ENCODE measurements around the gene VOPP1. TPM values are rescaled to one million over a fixed set of nuclear protein-coding genes. Genes with fewer than 3 reads are reported as not detected.
"Not testable (repeated sequence)": the region's sequence is repeated elsewhere in the genome, so short reads cannot be mapped to it uniquely, and the experiment has no call there.

VOPP1 gene
- total RNA-seq, 2 donors from 2014 or later, result 114 to 120 TPM

DNA sequence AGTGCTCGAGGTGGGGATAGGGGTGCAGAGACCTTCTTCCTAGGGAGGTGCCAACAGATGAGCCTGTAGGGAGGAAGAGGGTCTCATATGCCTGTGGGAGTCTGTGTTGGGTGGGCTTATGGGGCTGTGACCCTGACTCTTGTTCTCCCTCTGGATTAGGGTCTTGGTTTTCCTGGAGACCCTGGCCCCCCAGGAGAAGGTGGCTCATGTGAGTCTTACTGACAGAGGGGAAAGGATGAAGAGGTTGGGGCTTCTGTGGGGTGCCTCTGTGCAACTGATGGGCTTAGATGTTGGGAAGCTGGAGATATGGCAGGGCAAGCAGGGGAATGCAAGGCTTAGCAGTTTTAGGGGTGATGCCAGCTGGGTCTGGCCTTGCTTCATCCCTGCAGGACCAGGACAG, 20.2 kb upstream of the VOPP1 start:
- no peaks in the 10 kb centered on the region for H3K9me3 ChIP-seq (ENCODE audit: control insufficient read depth, low read length, poor library complexity, severe bottlenecking)
- no peaks in the 10 kb centered on the region for H3K36me3 Mint-ChIP-seq (ENCODE audit: low read depth)
- H3K27ac Mint-ChIP-seq, result no peak overlapping the region
- ATAC-seq (no peak), DNase-seq (no peak)
- peaks cover 24% of the 10 kb centered on the region for H3K4me1 Mint-ChIP-seq
- H3K27me3 Mint-ChIP-seq, result no peaks in the 10 kb centered on the region
- H3K4me3 Mint-ChIP-seq, result no peak overlapping the region

- peaks cover 20% of the 10 kb centered on the region for H3K4me1 Mint-ChIP-seq
- ATAC-seq, result no peak
These were observed 19.1 kb upstream of the VOPP1 start for GRCh38 chr7:55591282-55591931.

DNA sequence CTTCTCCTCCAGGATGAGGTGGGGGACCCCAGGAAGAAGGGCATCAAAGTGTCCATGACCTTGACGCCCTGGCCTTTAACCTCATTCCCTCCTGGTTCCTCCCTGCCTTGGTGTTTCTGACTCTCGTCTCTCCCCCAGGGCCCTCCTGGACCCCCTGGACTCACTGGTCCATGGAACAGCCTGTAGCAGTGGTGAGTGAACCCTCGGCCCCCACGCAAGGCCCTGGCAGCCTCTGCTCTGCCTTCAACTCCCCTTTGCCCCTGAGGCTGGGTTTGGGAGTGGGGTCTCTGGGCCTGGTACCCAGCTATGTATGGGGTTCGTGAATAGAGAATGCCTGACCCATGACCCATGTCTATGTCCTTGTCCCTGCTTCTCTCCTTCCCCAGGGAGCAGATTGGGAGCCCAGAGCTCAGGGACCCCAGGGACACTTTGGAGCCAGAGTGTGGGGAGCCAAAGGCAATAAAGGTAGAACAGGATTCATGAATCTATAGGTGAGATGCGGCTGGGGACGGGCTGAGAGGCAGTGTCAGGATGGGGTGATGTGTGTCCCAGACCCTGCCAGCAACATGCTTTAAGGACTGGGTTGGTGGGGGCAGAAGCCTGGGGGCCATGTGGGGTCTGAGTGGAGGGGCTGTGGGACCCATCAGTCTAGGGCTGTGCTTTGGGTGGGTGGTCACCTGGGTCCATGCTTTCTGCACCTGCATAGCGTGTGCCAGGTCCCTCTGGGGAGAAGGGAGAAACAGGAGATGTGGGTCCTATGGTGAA, 18.4 kb upstream of the VOPP1 start:
- Mint-ChIP-seq H3K36me3 (ENCODE audit: low read depth) (no peaks in the 10 kb centered on the region), H3K4me3 (no peak overlapping the region), H3K27me3 (no peaks in the 10 kb centered on the region), H3K27ac (no peak overlapping the region), H3K4me1 (peaks cover 20% of the 10 kb centered on the region)
- ATAC-seq (no peak), DNase-seq (no peak)
- no peaks in the 10 kb centered on the region for H3K9me3 ChIP-seq (ENCODE audit: control insufficient read depth, low read length, poor library complexity, severe bottlenecking)

More at GRCh38 chr7:55591282-55591931, 19.1 kb upstream of the VOPP1 start:
- no peaks in the 10 kb centered on the region for H3K9me3 ChIP-seq (ENCODE audit: control insufficient read depth, low read length, poor library complexity, severe bottlenecking)
- Mint-ChIP-seq H3K4me3 (no peak overlapping the region), H3K36me3 (ENCODE audit: low read depth) (no peaks in the 10 kb centered on the region), H3K27ac (no peak overlapping the region), H3K27me3 (no peaks in the 10 kb centered on the region)
- DNase-seq, result no peak

DNA sequence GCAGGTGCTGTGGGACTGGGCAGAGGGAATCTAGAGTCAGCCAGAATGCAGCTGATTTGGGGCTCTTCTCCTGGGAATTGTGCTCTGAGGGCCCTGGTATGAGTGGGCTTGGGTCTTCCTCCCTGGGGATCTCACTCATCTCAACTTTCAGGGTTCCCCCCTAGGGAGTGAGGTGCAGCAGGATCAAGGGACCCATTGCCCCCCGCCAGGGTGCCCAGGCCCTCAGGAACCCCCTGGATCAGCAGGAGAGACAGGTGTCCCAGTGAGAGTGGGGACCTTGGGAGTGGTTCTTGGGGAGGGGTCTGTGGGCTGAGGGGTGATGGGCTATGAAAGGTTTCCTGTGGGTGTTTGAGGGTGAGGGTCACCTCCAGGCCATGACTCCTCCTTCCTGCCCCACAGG, 17.6 kb upstream of the VOPP1 start:
- H3K27me3 Mint-ChIP-seq, result no peaks in the 10 kb centered on the region
- no peak overlapping the region for H3K4me3 Mint-ChIP-seq
- peaks cover 20% of the 10 kb centered on the region for H3K4me1 Mint-ChIP-seq
- ATAC-seq (no peak), DNase-seq (no peak)
- no peaks in the 10 kb centered on the region for H3K36me3 Mint-ChIP-seq (ENCODE audit: low read depth)
- H3K9me3 ChIP-seq (ENCODE audit: control insufficient read depth, low read length, poor library complexity, severe bottlenecking), result no peaks in the 10 kb centered on the region
- no peak overlapping the region for H3K27ac Mint-ChIP-seq

GRCh38 chr7:55588976-55589604, 16.8 kb upstream of the VOPP1 start:
- no peak for ATAC-seq
- H3K9me3 ChIP-seq (ENCODE audit: control insufficient read depth, low read length, poor library complexity, severe bottlenecking), result no peaks in the 10 kb centered on the region
- no peaks in the 10 kb centered on the region for H3K36me3 Mint-ChIP-seq (ENCODE audit: low read depth)
- H3K27me3 Mint-ChIP-seq, result no peaks in the 10 kb centered on the region
- no peak overlapping the region for H3K27ac Mint-ChIP-seq
- no peak for DNase-seq
- H3K4me1 Mint-ChIP-seq, result peaks cover 20% of the 10 kb centered on the region
- no peak overlapping the region for H3K4me3 Mint-ChIP-seq

GRCh38 chr7:55588379-55588699, 16.0 kb upstream of the VOPP1 start:
- Mint-ChIP-seq H3K27ac (no peak overlapping the region), H3K4me3 (peak overlapping the region; percentile 50), H3K27me3 (no peaks in the 10 kb centered on the region), H3K36me3 (ENCODE audit: low read depth) (no peaks in the 10 kb centered on the region), H3K4me1 (peaks cover 24% of the 10 kb centered on the region)
- H3K9me3 ChIP-seq (ENCODE audit: control insufficient read depth, low read length, poor library complexity, severe bottlenecking), result no peaks in the 10 kb centered on the region
- DNase-seq, result no peak
- no peak for ATAC-seq

DNA sequence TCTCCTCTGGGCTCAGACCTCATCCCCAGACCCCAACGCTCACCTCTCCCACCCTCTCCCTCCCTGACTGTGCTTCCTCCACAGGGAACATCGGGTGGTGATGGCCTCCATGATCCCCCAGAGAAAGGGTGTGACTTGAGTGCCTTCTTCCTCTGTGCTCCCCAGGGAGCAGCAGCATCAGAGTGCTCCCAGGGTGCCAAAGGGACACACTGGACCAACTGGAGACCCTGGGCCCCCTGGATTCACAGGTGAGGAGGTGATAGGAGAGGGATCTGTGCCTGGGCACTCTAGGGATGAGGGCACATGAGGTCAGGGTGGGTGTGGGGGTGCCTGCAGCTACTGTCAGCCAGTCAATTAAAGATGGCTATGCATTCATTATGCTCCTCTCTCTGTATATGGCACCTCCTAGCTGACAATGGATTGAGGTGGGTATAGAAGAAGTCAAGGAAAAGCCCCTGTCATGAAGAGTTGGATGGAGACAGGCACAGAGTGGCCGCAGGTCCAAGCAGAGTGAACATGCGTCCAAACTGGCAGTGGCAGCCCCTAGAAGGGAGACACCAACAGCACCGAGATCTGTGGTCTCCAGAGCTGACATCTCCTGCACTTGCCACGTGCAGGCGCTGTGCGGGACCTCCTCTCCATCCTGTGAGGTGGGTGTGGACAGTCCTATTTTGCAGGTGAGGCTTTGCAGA, 15.5 kb upstream of the VOPP1 start:
- Mint-ChIP-seq H3K27me3 (no peaks in the 10 kb centered on the region), H3K4me1 (peaks cover 23% of the 10 kb centered on the region), H3K27ac (peak overlapping the region; percentile 65), H3K4me3 (peak overlapping the region; percentile 50), H3K36me3 (ENCODE audit: low read depth) (no peaks in the 10 kb centered on the region)
- DNase-seq (no peak), ATAC-seq (no peak)
- no peaks in the 10 kb centered on the region for H3K9me3 ChIP-seq (ENCODE audit: control insufficient read depth, low read length, poor library complexity, severe bottlenecking)

- not testable (repeated sequence) for H3K9me3 ChIP-seq (ENCODE audit: control insufficient read depth, low read length, poor library complexity, severe bottlenecking); ATAC-seq; DNase-seq; H3K36me3 Mint-ChIP-seq (ENCODE audit: low read depth); H3K27me3 Mint-ChIP-seq
- Mint-ChIP-seq H3K27ac (peak overlapping the region; percentile 79), H3K4me1 (peaks cover 14% of the 10 kb centered on the region), H3K4me3 (peak overlapping the region; percentile 47)
These were observed 10.4 kb upstream of the VOPP1 start for GRCh38 chr7:55582656-55583055.

- Mint-ChIP-seq H3K27me3 (no peaks in the 10 kb centered on the region), H3K4me1 (peaks cover 30% of the 10 kb centered on the region), H3K27ac (no peak overlapping the region), H3K36me3 (ENCODE audit: low read depth) (peaks cover 3% of the 10 kb centered on the region), H3K4me3 (no peak overlapping the region)
- no peak for ATAC-seq
- no peaks in the 10 kb centered on the region for H3K9me3 ChIP-seq (ENCODE audit: control insufficient read depth, low read length, poor library complexity, severe bottlenecking)
- DNase-seq, result no peak
These were observed 4.5 kb upstream of the VOPP1 start for GRCh38 chr7:55576753-55577152.

DNA sequence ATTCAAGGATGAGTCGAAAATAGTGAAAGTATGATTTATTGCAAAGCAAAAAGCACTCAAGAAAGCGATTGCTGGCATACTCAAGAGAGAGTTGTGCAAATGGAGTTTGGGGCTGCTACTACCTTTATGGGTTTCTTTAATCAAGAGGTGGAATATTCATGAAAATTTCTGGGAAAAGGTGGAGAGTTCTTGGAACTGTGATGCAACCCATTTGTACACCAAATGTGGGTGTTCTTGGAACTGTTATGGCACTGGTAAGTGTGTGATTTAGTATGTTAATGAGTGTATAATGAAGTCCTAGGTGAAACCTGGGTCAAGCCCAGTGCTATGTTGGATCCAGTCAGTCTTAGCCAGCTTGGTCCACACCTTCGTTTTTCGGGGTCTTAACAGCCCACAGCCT, 3.4 kb upstream of the VOPP1 start:
- Mint-ChIP-seq H3K4me3 (no peak overlapping the region), H3K4me1 (peaks cover 30% of the 10 kb centered on the region), H3K36me3 (ENCODE audit: low read depth) (peaks cover 2% of the 10 kb centered on the region), H3K27ac (peak overlapping the region; percentile 97), H3K27me3 (no peaks in the 10 kb centered on the region)
- no peak for DNase-seq
- ATAC-seq, result no peak
- no peaks in the 10 kb centered on the region for H3K9me3 ChIP-seq (ENCODE audit: control insufficient read depth, low read length, poor library complexity, severe bottlenecking)

DNA sequence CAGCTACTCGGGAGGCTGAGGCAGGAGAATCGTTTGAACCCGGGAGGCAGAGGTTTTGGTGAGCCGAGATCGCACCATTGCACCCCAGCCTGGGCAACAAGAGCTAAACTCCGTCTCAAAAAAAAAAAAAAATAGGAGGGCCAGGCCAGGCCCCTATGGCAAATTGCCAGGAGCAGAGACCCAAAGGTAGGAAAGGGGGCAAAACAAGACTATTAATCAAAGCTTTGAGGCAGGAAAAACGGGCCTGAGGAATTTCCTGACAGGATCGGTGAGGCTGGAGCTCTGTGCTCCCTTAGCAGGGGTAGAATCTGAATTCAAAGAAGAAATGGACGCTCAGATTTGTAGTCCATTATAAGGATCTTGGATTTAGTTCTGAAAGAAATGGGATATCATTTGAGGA, 2.8 kb upstream of the VOPP1 start:
- no peak for DNase-seq
- Mint-ChIP-seq H3K27me3 (no peaks in the 10 kb centered on the region), H3K27ac (peak overlapping the region; percentile 97), H3K36me3 (ENCODE audit: low read depth) (peaks cover 2% of the 10 kb centered on the region), H3K4me1 (peaks cover 35% of the 10 kb centered on the region), H3K4me3 (no peak overlapping the region)
- no peaks in the 10 kb centered on the region for H3K9me3 ChIP-seq (ENCODE audit: control insufficient read depth, low read length, poor library complexity, severe bottlenecking)
- ATAC-seq, result no peak

DNA sequence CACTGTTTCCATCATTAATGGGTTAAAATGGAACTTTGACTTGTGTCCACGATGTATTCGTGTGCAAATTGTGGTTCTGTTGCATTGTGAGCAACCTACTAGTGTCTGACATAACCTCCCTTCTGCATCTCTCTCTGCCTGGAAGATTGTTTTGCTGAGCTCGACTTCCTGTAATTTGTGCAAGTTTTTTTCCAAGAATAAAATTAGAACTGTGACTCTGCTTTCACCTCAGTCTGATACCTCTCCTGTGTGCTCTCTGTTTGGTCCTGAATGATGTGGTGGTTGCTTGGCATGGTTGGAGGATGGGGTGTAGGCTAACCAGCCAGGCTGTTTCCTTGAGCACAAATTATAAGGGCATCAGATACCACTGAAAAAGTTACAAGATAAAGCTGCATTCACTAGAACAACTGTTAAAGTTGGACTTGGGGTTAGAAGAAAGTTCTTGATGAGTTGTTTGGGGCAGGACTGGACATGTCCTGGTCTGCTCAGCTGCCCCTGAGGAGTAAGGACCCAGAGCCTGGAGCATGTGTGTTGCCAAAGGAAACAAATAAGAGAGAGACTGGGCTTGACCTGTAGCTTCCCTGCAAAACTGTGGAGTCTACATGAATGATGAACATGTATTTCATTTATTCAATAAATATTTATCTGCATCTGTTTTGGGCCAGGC, 1.9 kb upstream of the VOPP1 start:
- DNase-seq, result no peak
- no peaks in the 10 kb centered on the region for H3K9me3 ChIP-seq (ENCODE audit: control insufficient read depth, low read length, poor library complexity, severe bottlenecking)
- Mint-ChIP-seq H3K4me3 (peak overlapping the region; percentile 96), H3K4me1 (peaks cover 44% of the 10 kb centered on the region), H3K27me3 (no peaks in the 10 kb centered on the region), H3K36me3 (ENCODE audit: low read depth) (peaks cover 2% of the 10 kb centered on the region), H3K27ac (peak overlapping the region; percentile 97)
- peak; percentile 60 for ATAC-seq
